GM20000 (cell line): ENCODE data around the gene CPA1.
A peak's percentile ranks its signal among the peaks of the same experiment; 100 is the strongest.

Source experiments
- DNase-seq: peaks from one replicate; pipeline ENCODE4 v3.0.0; 2012; ENCODE audit warnings: low spot score
- CTCF ChIP-seq: IDR thresholded peaks from 2 replicates; pipeline ENCODE4 v1.5.1; 2012; ENCODE audit warnings: mild to moderate bottlenecking, control low read depth; ENCODE audit errors: extremely low read depth, missing control alignments

The CPA1 gene

GRCh38 chr7:130363026-130363847 is 17.1 kb upstream of the CPA1 start:
- no peak for TF ChIP-seq CTCF
- no peak for DNase-seq

DNA sequence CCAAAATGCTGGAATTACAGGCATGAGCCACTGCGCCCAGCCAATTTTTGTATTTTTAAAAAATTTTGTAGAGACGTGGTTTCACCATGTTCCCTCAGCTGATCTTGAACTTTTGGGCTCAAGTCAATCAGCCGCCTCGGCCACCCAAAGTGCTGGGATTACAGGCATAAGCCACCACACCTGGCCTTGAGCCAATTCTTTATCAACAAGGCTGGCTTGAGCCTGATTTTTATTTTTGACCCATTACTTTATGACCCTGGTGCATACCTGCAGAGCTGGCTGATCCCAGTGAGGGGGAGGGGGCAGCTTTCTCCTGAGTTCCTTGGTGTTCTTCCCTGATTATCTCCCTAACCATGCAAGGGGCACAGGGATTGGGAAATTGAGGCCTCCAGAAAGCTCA is 15.8 kb upstream of the CPA1 start:
- no peak for DNase-seq
- TF ChIP-seq CTCF: no peak

GRCh38 chr7:130365088-130365487 is 15.2 kb upstream of the CPA1 start:
- TF ChIP-seq CTCF: no peak
- DNase-seq: no peak

DNA sequence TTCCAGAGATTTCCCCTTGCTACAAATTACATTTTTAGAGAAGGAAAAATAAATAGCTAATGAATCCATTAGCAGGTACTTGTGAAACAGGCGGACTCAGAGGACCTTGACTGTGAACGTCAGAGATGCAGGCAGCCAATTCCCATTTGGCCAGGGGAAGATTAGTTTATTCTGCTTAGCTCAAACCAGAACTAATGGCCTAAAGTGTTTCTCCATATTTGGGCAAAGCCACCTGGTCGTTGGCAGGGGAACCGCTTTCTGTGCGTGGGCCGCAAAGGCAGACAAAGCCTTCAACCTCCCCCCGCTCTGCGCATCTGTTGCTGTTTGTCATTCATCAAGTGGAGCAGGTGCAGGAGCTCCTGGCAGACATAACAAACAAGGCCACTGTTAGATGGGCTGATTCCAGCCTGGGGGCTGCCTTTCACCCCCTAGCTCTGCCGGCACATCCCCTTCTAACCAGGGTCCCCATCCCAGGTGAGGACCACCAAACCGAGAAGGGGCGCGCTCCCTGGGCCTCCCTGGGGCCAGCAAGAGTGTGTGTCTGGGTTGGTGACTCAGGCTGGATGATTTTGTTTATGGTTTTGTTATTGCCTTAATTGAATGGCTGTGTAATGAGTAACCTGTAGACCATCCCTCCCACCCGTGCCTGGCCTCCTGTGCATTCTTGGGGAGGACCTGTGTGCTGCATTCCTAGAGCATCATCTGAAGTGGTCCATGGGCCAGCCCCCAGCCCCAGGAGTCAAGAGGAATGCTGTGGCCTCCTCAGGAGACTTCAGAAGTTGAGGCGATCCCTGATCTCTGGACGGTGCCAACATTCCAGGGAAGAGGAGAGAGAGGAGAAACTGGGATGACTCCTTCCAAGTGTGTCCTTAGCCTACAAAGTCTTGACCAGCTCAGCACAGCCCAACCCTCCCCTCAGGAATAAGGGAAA is 14.5 kb upstream of the CPA1 start:
- no peak for TF ChIP-seq CTCF
- peak; percentile 46 for DNase-seq

DNA sequence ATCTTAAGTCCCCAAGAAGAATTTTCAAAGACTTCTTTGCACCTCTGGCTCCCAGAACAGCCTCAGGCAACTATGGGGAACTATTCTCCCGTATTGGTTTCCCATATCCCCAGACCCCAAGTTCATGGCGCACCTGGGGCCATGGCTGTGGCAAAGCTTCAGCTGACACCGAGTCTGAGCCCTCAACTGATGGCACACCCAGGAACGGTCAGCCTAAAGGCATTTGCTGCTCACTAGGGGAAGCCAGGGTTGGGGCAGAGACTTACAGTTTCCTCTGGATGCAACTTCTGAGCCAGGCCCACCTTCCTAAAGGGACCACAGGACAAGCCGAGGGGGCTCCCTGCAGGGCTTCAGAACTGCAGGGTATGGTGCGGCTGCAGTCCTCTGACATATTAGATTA is 13.7 kb upstream of the CPA1 start:
- DNase-seq: no peak
- TF ChIP-seq CTCF: no peak

DNA sequence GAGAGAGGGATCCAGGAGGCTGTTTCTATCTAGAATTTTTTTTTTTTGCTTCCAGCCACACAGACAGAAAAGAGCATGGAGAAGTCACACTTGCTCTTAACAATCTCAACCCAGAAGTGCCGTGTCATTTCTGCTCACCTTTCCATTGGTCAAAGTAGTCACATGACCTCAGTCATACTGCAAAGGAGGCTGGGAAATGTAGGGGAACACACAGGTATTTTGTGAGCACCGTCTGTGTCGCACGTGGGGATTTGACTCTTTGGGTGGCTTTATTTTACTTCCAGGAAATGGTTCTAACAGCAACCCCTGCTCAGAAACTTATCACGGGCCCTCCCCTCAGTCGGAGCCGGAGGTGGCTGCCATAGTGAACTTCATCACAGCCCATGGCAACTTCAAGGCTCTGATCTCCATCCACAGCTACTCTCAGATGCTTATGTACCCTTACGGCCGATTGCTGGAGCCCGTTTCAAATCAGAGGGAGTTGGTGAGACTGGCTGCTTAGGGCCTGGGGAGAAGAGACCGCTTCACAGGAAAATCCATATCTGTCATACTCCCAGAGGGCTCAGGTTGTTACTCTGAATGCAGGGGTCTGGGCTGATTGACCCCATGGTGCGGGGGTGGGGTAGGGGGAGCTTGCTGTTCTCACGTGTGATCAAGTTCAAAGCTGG is 13.1 kb upstream of the CPA1 start:
- DNase-seq: no peak
- no peak for TF ChIP-seq CTCF
